Pancreas (tissue), 10 donors: ENCODE data around the gene COX6B2. TPM values are rescaled to one million over a fixed set of nuclear protein-coding genes. Genes with fewer than 3 reads are reported as not detected.

Experiments used
- ATAC-seq, 4 donors: fragments of 200-7000 bp; cut with Tn5 transposase; one replicate each; pipeline versions ENCODE4 v1.8.0 to v1.9.1; 2020; ENCODE audit warnings: mild to moderate bottlenecking in 4 of 4, moderate library complexity in 4 of 4
- DNase-seq, 6 donors: peaks; one replicate each; pipeline ENCODE4 v3.0.0-alpha.2; 2020
- FAIRE-seq: peaks from 2 replicates; lab custom pipeline; 2012; peaks lifted over from hg19 to GRCh38; lab: Jason Lieb, UNC
- H3K27ac ChIP-seq, 4 donors: fragments of 200-600 bp; sonication (generic); 1 replicate in 3 of 4; 2 replicates in 1 of 4; pipeline versions ENCODE4 v1.5.0 to v1.8.0; 2020
- H3K27me3 ChIP-seq, 4 donors: fragments of 200-600 bp; one replicate each; pipeline ENCODE4 v1.8.0; 2021
- H3K36me3 ChIP-seq, 3 donors: fragments of 200-600 bp; sonication (generic) in 1 of 3; one replicate each; pipeline versions ENCODE4 v1.5.0 to v1.8.0; 2020 to 2021
- H3K4me1 ChIP-seq, 3 donors: fragments of 200-600 bp; one replicate each; pipeline ENCODE4 v1.8.0; 2021
- H3K4me3 ChIP-seq, 4 donors: fragments of 200-600 bp; sonication (generic) in 2 of 4; one replicate each; pipeline versions ENCODE4 v1.5.0 to v1.8.0; 2020 to 2021
- H3K9me3 ChIP-seq, 4 donors: fragments of 200-600 bp; one replicate each; pipeline ENCODE4 v1.8.0; 2021
- CTCF ChIP-seq, 4 donors: fragments of 200-600 bp; sonication (generic) in 3 of 4; IDR thresholded peaks; one replicate each; pipeline versions ENCODE4 v1.5.0 to v1.8.0; 2021; ENCODE audit warnings: antibody characterized with exemption in 4 of 4
- WGBS, 2 donors: extraction: QIAGEN DNeasy Blood & Tissue Kit; methylation state at CpG; one replicate each; pipeline ENCODE4 v1.1.7; 2013; 5-methylcytosine and 5-hydroxymethylcytosine counted together
- intact Hi-C, 3 donors: fragments of 100-400 bp; cut with DNase I; formaldehyde crosslinking; loops; one replicate each; pipeline versions ENCODE4 v1.11.1 to v1.14.2; 2022
- polyA plus RNA-seq, 2 donors: library from polyadenylated mRNA; stranded (reverse); fragments of 200-250 nt; gene quantifications; one replicate each; pipeline ENCODE4 v1.2.3, GENCODE V29; 2013
- total RNA-seq, 6 donors: library from RNA; stranded (reverse); fragmentation: NEBNext Ultra II Directional in 4 of 6; extraction: Animal tissue kit (Norgen Biotek cat#: 25700) in 4 of 6; gene quantifications; one replicate each; pipeline versions ENCODE4 v1.2.1 to v1.2.4, GENCODE V29; 2021 to 2023
- donor health status: healthy with polysubstance abuse.
- donor health status: DM: no; HTN: no; CAD: no; lungs with moderate emphysema.
- donor health status: DM: no; HTN: no; CAD: no.
- donor health status: control.
- donor health status: control.
- donor health status: Bipolar disorder and iron deficiency.
- donor health status: DM: yes; HTN: yes; CAD: no.
- donor health status: DM: no; HTN: no; CAD: no.
- donor health status: DM: no; HTN: no; CAD: no.
- donor health status: DM: yes; HTN: yes; CAD: no.

COX6B2 gene
- total and polyA plus RNA-seq, 8 donors = 0.28 to 0.62 (median 0.42) TPM; not detected in 5

GRCh38 chr19:55305983-55306562 lies 48.4 kb downstream of the COX6B2 start:
- Histone ChIP-seq H3K36me3 (no peaks in the 10 kb centered on the region), H3K27ac (no peak overlapping the region), H3K4me1 (no peaks in the 10 kb centered on the region), H3K27me3 (no peaks in the 10 kb centered on the region), H3K9me3 (no peaks in the 10 kb centered on the region), H3K4me3 (no peak overlapping the region)
- no peak for ATAC-seq
- DNase-seq = no peak
- intact Hi-C loops = loop anchor here in 1 of 3 donors (10.0 kb wide), 1 partner anchor 69 kb away; the partner anchor contains the start of genes IL11 and TMEM190
- 75 to 84% methylated on average over 17 of the region's 17 CpGs for WGBS, 2 donors
- no peak for FAIRE-seq
- TF ChIP-seq CTCF (IDR thresholded peaks at IDR 0.05) = no peak

GRCh38 chr19:55305491-55305890 lies 49.0 kb downstream of the COX6B2 start:
- H3K4me3 ChIP-seq = no peak overlapping the region
- intact Hi-C loops = loop anchor here in 1 of 3 donors (10.0 kb wide), 1 partner anchor 69 kb away; the partner anchor contains the start of genes IL11 and TMEM190
- DNase-seq = no peak
- H3K27ac ChIP-seq = no peak overlapping the region
- no peaks in the 10 kb centered on the region for H3K36me3 ChIP-seq
- peak; percentile 44 to 71 (median 58) for ATAC-seq
- no peaks in the 10 kb centered on the region for H3K27me3 ChIP-seq
- FAIRE-seq = no peak
- no peak for TF ChIP-seq CTCF (IDR thresholded peaks at IDR 0.05)
- 71 to 81% methylated on average over 9 of the region's 9 CpGs for WGBS, 2 donors
- no peaks in the 10 kb centered on the region for H3K9me3 ChIP-seq
- H3K4me1 ChIP-seq = no peaks in the 10 kb centered on the region

- Histone ChIP-seq H3K36me3 (no peaks in the 10 kb centered on the region), H3K27ac (no peak overlapping the region), H3K9me3 (no peaks in the 10 kb centered on the region), H3K27me3 (no peaks in the 10 kb centered on the region), H3K4me3 (no peak overlapping the region), H3K4me1 (no peaks in the 10 kb centered on the region)
- TF ChIP-seq CTCF (IDR thresholded peaks at IDR 0.05) = no peak
- FAIRE-seq (no peak), ATAC-seq (no peak), DNase-seq (no peak)
- intact Hi-C loops = loop anchor here in 1 of 3 donors (10.0 kb wide), 1 partner anchor 70 kb away; the partner anchor contains the start of genes IL11 and TMEM190
- WGBS, 2 donors = 65 to 77% methylated on average over 14 of the region's 14 CpGs
These were observed 49.5 kb downstream of the COX6B2 start for GRCh38 chr19:55304980-55305379.

- Histone ChIP-seq H3K9me3 (no peaks in the 10 kb centered on the region), H3K27ac (no peak overlapping the region), H3K36me3 (no peaks in the 10 kb centered on the region), H3K27me3 (no peaks in the 10 kb centered on the region), H3K4me3 (no peak overlapping the region), H3K4me1 (no peaks in the 10 kb centered on the region)
- no peak for DNase-seq
- intact Hi-C loops = loop anchor here in 1 of 3 donors (10.0 kb wide), 1 partner anchor 70 kb away; the partner anchor contains the start of genes IL11 and TMEM190
- no peak for TF ChIP-seq CTCF (IDR thresholded peaks at IDR 0.05)
- WGBS, 2 donors = 81 to 87% methylated on average over 34 to 39 of the region's 39 CpGs
- ATAC-seq = peak in 2 of 4 donors; percentile 36 to 51
- FAIRE-seq = no peak
These were observed 50.1 kb downstream of the COX6B2 start for GRCh38 chr19:55304279-55304978.
